Measurements from ENCODE around the gene TSG101.

The TSG101 gene

GRCh38 chr11:18492888-18493287 lies 33.9 kb downstream of the TSG101 start:
- DNase-seq: no peak

GRCh38 chr11:18491924-18492323 lies 34.8 kb downstream of the TSG101 start:
- DNase-seq: no peak

DNA sequence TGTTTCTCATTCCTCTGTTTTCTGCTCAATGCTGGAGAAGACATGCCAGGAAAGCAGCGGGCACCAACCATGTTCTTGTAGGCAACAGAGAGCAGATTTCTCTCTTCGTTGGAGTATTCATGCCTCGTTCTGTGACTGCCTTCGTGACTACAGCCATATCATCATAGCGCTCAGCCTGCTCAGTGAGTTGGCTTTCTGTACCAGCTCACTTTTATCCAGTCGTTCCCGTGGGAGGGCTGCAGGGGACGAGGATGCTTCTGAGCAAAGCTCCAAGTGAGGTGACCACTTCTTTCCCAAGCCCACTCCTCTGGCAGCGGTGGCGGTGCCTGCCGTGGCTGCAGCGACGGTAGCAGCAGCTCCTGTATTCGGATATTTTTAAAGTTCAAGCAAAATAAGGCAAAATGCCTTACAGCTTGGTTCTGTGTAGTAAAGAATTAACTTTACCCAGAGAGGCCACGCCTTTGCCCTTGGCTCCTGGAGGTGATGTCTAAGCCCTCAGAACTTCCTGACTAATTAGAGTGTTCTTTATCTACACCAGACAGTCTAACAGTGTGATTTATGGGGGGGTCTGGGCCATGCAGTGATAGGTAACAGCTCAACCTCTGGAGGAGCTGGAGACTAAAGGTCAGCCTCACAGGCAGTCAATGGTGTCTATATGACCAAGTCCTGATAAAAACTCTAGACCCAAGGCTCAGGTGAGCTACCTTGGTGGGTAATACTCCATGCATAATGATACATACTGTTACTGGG lies 35.8 kb downstream of the TSG101 start:
- DNase-seq: no peak

- no peak for DNase-seq
Measured at GRCh38 chr11:18490319-18490718, 36.4 kb downstream of the TSG101 start.

GRCh38 chr11:18485913-18486528 lies 40.7 kb downstream of the TSG101 start:
- DNase-seq: no peak

DNA sequence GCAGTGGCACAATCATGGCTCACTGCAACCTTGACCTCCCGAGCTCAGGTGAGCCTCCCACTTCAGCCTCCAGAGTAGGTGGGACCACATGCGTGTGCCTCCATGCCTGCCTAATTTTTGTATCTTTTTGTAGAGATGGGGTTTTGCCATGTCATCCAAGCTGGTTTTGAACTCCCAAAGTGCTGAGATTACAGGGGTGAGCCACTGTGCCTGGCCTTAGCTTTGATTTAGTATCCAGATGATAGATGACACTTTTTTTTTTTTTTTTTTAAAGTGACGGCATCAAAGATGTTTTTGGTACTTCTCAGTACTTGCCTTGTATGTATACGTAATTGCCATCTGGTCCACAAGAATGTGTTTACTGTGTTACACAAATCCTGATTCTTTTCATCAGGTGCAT lies 47.7 kb downstream of the TSG101 start:
- DNase-seq: no peak

DNA sequence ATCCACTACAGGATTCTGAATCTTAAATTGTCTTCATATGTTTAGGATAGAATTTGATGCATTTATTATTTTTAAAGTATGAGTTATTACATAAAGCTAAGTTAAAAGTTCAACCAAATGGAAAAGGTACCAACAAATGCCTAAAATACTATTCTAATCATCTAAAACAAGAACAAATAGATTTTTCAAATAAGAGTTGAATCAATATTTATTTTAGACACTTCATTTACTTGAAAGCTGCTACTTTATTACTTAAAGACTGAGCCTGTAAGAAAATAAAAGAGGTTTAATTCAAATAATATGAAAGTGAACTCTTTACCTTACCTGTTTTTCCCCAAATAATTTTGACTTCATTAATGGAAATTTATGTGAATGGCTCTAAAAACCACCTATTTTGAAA lies 54.2 kb downstream of the TSG101 start:
- DNase-seq: no peak

GRCh38 chr11:18471995-18472394 lies 54.7 kb downstream of the TSG101 start:
- no peak for DNase-seq

DNA sequence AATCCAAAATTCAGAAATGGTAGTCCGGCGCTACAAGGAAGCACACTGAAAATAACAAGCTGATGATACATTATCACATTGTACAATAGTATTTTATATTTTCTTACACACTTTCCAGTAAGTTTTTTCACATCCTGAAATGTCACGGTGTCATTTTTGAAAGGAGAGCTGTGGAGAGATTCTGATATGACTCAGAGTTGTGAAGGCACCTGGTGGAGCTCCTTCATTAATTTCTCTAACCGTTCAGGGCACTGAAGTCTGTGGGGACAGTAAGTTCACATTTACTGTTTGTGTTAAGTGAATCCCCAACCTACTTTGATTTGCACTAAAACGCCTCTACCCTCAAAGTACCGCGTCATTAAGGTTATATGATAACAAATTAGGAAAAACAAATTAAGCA lies 57.8 kb downstream of the TSG101 start:
- DNase-seq: no peak

GRCh38 chr11:18468059-18468458 lies 58.7 kb downstream of the TSG101 start:
- DNase-seq: no peak

GRCh38 chr11:18466402-18466801 lies 60.3 kb downstream of the TSG101 start:
- no peak for DNase-seq

- no peak for DNase-seq
Measured at GRCh38 chr11:18463439-18463838, 63.3 kb downstream of the TSG101 start.

- no peak for DNase-seq
Measured at GRCh38 chr11:18461909-18462308, 64.8 kb downstream of the TSG101 start.

DNA sequence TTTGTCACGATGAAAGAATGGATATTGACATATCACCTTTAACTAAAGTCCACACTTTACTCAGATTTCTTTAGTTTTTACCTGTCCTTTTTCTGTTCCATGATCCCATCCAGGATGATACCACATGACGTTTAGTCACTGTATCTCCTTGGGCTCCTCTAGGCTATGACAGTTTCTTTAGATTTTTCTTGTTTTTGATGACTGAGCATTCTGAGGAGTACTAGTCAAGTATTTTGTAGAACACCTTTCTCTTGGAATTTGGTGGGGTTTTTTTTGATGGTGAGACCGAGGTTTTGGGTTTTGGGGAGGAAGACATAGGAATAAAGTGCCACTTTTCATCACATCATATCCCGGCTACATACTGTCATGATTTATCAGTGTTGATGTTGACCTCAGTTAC lies 67.1 kb downstream of the TSG101 start:
- DNase-seq: no peak

GRCh38 chr11:18457450-18457849 lies 69.3 kb downstream of the TSG101 start:
- DNase-seq: no peak

GRCh38 chr11:18455686-18456372 lies 70.9 kb downstream of the TSG101 start, which contains the start of gene LDHAL6A:
Gene LDHAL6A (plus strand): TSS chr11:18455856. CDS start chr11:18456681, 825 bp downstream.
- DNase-seq: no peak

- DNase-seq: no peak
Measured at GRCh38 chr11:18452927-18453326, 73.8 kb downstream of the TSG101 start.

- no peak for DNase-seq
Measured at GRCh38 chr11:18449251-18449650, 77.5 kb downstream of the TSG101 start.

DNA sequence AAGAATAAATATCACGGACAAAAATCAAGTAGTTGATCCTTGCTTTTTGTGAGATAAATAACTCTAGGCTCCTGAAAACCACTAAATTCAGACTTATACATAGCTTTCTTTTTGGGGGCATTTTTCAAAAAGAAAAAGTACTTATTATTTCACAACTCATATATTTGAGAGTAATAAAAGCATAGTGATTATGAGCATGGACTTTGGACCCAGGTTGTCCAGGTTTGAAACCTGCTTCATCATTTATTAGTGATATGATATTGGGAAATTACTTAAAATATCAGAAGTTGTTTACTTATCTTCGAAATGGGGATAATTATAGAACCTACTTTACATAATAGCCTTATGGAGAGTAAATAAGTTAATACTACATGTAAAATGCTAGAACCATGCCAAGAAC lies 88.1 kb downstream of the TSG101 start:
- no peak for DNase-seq

All from NCI-H2171 (cell line).